Heart right ventricle (tissue), 16 donors: ENCODE data around the gene BCL2. TPM values are rescaled to one million over a fixed set of nuclear protein-coding genes. Genes with fewer than 3 reads are reported as not detected.

ENCODE experiments used
- ATAC-seq, 8 donors: fragments of 200-7000 bp; cut with Tn5 transposase; one replicate each; pipeline ENCODE4 v1.9.1; 2020; ENCODE audit warnings: mild to moderate bottlenecking in 8 of 8, moderate library complexity in 8 of 8, moderate number of reproducible peaks in 1 of 8
- DNase-seq, 2 donors: peaks; one replicate each; pipeline ENCODE4 v3.0.0-alpha.2; 2020
- H3K27ac ChIP-seq, 10 donors: fragments of 200-600 bp; sonication (generic) in 2 of 10; one replicate each; pipeline versions ENCODE4 v1.5.0 to v1.8.0; 2020 to 2022; ENCODE audit warnings: mild to moderate bottlenecking in 3 of 10
- H3K27me3 ChIP-seq, 7 donors: fragments of 200-600 bp; one replicate each; pipeline ENCODE4 v1.8.0; 2021 to 2022; ENCODE audit warnings: mild to moderate bottlenecking in 2 of 7
- H3K36me3 ChIP-seq, 9 donors: fragments of 200-600 bp; sonication (generic) in 1 of 9; one replicate each; pipeline versions ENCODE4 v1.5.0 to v1.8.0; 2020 to 2022; ENCODE audit warnings: mild to moderate bottlenecking in 2 of 9
- H3K4me1 ChIP-seq, 9 donors: fragments of 200-600 bp; sonication (generic) in 1 of 9; one replicate each; pipeline versions ENCODE4 v1.5.0 to v1.8.0; 2020 to 2022; ENCODE audit warnings: mild to moderate bottlenecking in 4 of 9
- H3K4me3 ChIP-seq, 10 donors: fragments of 200-600 bp; sonication (generic) in 2 of 10; one replicate each; pipeline versions ENCODE4 v1.5.0 to v1.8.0; 2020 to 2022; ENCODE audit warnings: mild to moderate bottlenecking in 7 of 10, moderate library complexity in 2 of 10
- H3K9me3 ChIP-seq, 11 donors: fragments of 200-600 bp in 10 of 11; sonication (generic) in 2 of 11; one replicate each; pipeline versions ENCODE4 v1.5.0 to v1.8.0; 2013 to 2022; ENCODE audit warnings: mild to moderate bottlenecking in 2 of 11, control low read depth in 1 of 11, moderate library complexity in 1 of 11
- CTCF ChIP-seq, 9 donors: fragments of 200-600 bp; sonication (generic) in 2 of 9; IDR thresholded peaks; one replicate each; pipeline versions ENCODE4 v1.5.0 to v1.8.0; 2021 to 2022; ENCODE audit warnings: antibody characterized with exemption in 9 of 9, mild to moderate bottlenecking in 5 of 9, moderate library complexity in 1 of 9
- WGBS, 2 donors: extraction: QIAGEN DNeasy Blood & Tissue Kit; methylation state at CpG; one replicate each; pipeline ENCODE4 v1.1.7; 2013; ENCODE audit warnings: inconsistent platforms in 1 of 2; 5-methylcytosine and 5-hydroxymethylcytosine counted together
- intact Hi-C, 10 donors: fragments of 100-400 bp; cut with DNase I; formaldehyde crosslinking; loops; one replicate each; pipeline versions ENCODE4 v1.11.1 to v1.14.2; 2022
- polyA plus RNA-seq, 2 donors: library from polyadenylated mRNA; stranded (reverse); fragments of 200-250 nt; gene quantifications; one replicate each; pipeline ENCODE4 v1.2.3, GENCODE V29; 2013
- total RNA-seq, 10 donors: library from RNA; stranded (reverse); fragmentation: NEBNext Ultra II Directional in 3 of 10; extraction: Animal tissue kit (Norgen Biotek cat#: 25700) in 3 of 10; gene quantifications; one replicate each; pipeline versions ENCODE4 v1.2.1 to v1.2.4, GENCODE V29; 2021 to 2023
- donor health status: Arrhythmogenic right ventricular cardiomyopathy.
- donor health status: ischemic (EF 13 %, LVEDD 7.1; RV severe dilation, severe dysfunction).
- donor health status: healthy with polysubstance abuse.
- donor health status: DM: no; HTN: yes; CAD: no.
- donor health status: DM: no; HTN: no; CAD: no.
- donor health status: ischemic (EF 25% LVEDD 6.9; RV normal size, moderate dysfunction).
- donor health status: ischemic (EF 25% LVEDD 5.7; RV mildly dilated, moderate dysfunction).
- donor health status: healthy.
- donor health status: DM: yes; HTN: yes; CAD: no.
- donor health status: Ischemic cardiomyopathy.
- donor health status: ischemic (EF 35%, LVEDD 5.7; RV mildly dilated, moderate dysfunction).
- donor health status: nonischemic (EF 11% LVEDD 7.7; RV severe dilation, severe dysfunction).
- donor health status: DM: yes; HTN: yes; CAD: no.
- donor health status: PGD.
- donor health status: ischemic (EF 29% LVEDD 5.4; RV normal size, mild dysfunction).
- donor health status: nonischemic (EF 23%, LVEDD 6.1; RV moderate dilation, normal function).

Gene BCL2
- total and polyA plus RNA-seq, 12 donors, result 1.5 to 23.1 (median 9.6) TPM

- 86 to 87% methylated on average over 6 of the region's 6 CpGs for WGBS, 2 donors
- Histone ChIP-seq H3K4me1 (peaks cover 0 to 68% (median 51%) of the 10 kb centered on the region in 9 donors), H3K36me3 (peaks cover 0 to 5% (median 0%) of the 10 kb centered on the region in 9 donors), H3K27me3 (no peaks in the 10 kb centered on the region), H3K4me3 (no peak overlapping the region), H3K27ac (peak overlapping the region in 3 of 10 donors; percentile 4 to 51 (median 42)), H3K9me3 (no peaks in the 10 kb centered on the region)
- DNase-seq (no peak), ATAC-seq (no peak)
- TF ChIP-seq CTCF (IDR thresholded peaks at IDR 0.05), result no peak
- intact Hi-C loops, result no loop called here
Measured at GRCh38 chr18:63290166-63290820, 29.3 kb downstream of the BCL2 start.

- 77 to 87% methylated on average over 2 of the region's 2 CpGs for WGBS, 2 donors
- TF ChIP-seq CTCF (IDR thresholded peaks at IDR 0.05), result no peak
- intact Hi-C loops, result no loop called here
Measured at GRCh38 chr18:63288311-63288710, 31.3 kb downstream of the BCL2 start.

GRCh38 chr18:63287691-63288220, 31.8 kb downstream of the BCL2 start:
- H3K27me3 ChIP-seq, result no peaks in the 10 kb centered on the region
- H3K4me1 ChIP-seq, result peaks cover 0 to 62% (median 41%) of the 10 kb centered on the region in 9 donors
- WGBS, 2 donors, result 64 to 85% methylated on average over 1 of the region's 1 CpG
- H3K36me3 ChIP-seq, result no peaks in the 10 kb centered on the region
- ATAC-seq, result no peak
- no peaks in the 10 kb centered on the region for H3K9me3 ChIP-seq
- peak overlapping the region in 2 of 10 donors; percentile 3 to 35 for H3K27ac ChIP-seq
- H3K4me3 ChIP-seq, result no peak overlapping the region
- no peak for TF ChIP-seq CTCF (IDR thresholded peaks at IDR 0.05)
- no peak for DNase-seq
- intact Hi-C loops, result no loop called here

More at GRCh38 chr18:63288311-63288710, 31.3 kb downstream of the BCL2 start:
- H3K4me3 ChIP-seq, result no peak overlapping the region
- no peaks in the 10 kb centered on the region for H3K27me3 ChIP-seq
- H3K27ac ChIP-seq, result peak overlapping the region in 2 of 10 donors; percentile 3 to 35
- ATAC-seq (no peak), DNase-seq (no peak)
- peaks cover 0 to 68% (median 47%) of the 10 kb centered on the region in 9 donors for H3K4me1 ChIP-seq
- H3K36me3 ChIP-seq, result no peaks in the 10 kb centered on the region
- H3K9me3 ChIP-seq, result no peaks in the 10 kb centered on the region

DNA sequence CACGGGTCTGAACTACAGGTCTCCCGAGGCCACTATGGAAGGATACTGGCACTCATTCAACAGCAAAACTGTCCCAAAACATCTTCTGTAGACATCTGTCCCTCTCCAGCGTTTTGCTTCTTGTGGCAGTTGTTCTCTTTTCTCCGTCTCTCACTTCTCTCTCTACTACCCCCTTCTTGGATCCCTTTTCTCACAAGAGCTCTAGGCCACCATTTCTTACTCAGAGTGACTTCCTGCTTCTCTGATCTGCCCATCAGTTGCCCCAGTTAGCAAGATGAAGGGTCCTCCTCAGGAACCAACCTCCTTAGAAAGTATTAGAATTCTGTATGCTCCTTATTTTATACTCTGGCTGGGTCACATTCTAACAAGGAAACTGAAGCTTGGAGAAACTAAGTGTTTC, 32.6 kb downstream of the BCL2 start:
- Histone ChIP-seq H3K4me3 (no peak overlapping the region), H3K4me1 (peaks cover 0 to 56% (median 36%) of the 10 kb centered on the region in 9 donors), H3K27me3 (no peaks in the 10 kb centered on the region), H3K27ac (no peak overlapping the region), H3K36me3 (no peaks in the 10 kb centered on the region), H3K9me3 (no peaks in the 10 kb centered on the region)
- 73 to 75% methylated on average over 4 of the region's 4 CpGs for WGBS, 2 donors
- ATAC-seq (no peak), DNase-seq (no peak)
- no peak for TF ChIP-seq CTCF (IDR thresholded peaks at IDR 0.05)
- intact Hi-C loops, result no loop called here
